ENCODE results near the gene APOC4.
"Not testable (repeated sequence)": the region's sequence is repeated elsewhere in the genome, so short reads cannot be mapped to it uniquely, and the experiment has no call there.

The APOC4 gene

DNA sequence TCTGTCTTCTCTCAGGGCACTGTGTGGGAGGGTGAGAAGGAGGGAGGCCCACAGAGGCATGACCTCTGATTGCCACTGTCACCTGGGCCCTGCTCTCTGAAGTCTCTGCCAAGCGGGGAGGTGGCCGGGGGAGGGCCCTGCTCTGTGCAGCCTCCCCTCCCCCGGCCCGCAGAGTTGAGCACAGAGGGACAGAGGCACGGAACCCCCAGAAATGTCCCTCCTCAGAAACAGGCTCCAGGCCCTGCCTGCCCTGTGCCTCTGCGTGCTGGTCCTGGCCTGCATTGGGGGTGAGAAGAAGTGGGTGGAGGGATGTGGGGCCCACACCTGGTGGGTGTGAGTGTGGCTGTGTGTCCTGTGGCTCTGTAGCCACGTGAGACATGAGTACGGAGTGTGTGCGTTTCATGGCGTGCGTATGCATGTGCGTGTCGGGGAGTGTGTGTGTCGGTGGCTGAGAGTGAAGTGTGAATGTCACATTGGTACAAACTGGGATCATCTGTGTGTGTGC is at the start of gene APOC4:
TSS of gene APOC4 (plus strand) at position 171 of the 505 bp plus-strand sequence. CDS start at position 212, 41 bp downstream.
- DNase-seq: no peak

DNA sequence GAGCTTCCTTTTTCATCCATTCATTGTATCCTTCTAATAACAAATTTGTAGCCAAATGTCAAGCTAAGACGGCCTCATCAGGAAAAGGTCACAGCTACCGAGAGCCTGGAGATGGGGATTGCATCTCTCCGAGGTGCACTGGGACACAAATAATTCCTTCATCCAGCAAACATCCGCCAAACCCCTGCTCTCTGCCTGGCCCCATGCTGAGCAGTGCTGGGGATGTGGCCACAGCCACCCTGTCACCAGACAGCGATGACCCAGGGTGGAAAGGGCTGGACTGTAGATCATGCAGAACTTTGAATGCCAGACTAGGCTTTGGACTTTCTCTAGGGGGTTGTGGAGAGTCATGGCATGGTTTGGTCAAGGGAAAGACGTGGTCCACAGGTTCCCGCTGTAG is 49.1 kb upstream of the APOC4 start:
- no peak for DNase-seq

DNA sequence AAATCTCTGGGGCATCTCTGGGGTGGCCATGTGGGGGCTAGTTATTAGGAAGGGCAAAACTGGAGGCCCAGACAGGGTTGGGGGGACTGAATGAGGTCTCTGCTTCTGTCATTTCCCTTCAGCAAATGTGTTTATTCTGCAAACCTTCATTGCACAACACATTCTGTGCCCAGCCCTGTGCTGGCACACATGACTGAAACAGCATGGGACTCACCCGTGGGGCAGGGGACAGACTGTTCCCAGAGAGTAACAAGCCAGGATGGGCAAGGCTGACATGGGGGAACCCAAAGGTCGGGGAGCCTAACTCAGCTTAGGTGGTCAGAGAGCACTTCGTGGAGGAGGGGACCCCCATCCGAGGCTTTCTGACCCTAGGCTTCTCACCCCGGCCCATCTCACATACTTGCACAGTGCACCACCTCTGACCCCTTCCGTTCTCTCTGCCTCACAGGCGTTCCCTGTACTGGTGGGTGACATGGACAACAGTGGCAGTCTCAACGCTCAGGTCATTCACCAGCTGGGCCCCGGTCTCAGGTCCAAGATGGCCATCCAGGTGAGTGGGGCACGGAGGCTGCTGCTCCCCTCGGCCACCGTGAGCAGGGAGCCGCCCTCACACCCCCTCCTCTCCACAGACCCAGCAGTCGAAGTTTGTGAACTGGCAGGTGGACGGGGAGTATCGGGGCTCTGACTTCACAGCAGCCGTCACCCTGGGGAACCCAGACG is 48.5 kb upstream of the APOC4 start:
- no peak for DNase-seq

GRCh38 chr19:44894052-44894400 is 48.0 kb upstream of the APOC4 start:
- DNase-seq: no peak

DNA sequence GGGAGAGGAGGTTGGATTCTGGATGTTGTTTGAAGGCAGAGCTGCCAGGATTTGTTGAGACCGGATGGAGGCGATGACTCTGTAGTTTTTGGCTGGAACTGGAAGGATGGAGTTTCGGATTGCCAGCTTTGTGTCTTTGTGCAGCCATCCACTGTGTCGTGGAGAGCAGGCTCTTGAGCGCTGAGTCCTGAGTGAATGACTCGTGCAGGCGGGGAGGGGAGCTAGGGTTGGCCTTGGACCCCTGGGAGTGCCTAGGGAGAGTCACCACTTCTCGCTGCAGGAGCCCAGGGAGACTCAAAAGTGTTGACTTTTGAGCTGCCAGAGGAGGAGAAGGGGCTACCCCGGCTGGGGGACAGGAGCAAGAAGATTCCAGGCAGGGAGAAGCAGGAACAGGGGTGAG is 47.1 kb upstream of the APOC4 start:
- DNase-seq: no peak

DNA sequence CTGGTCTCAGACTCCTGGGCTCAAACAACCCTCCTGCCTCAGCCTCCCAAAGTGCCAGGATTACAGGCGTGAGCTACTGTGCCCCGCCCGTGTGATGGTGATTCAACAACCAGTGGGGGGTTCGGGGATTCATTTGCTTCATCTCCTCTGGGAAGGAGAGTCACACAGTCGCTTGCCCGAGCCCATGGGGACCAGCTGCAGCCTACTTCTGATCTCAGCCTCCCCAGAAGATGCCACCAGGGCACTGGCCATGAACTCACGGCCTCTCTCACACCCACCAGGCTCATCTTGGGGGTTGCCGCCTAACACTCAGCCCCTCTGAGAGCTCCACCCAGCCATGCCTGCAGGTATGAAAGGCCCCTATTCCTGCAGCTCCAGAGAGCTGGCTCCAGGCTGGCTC is 44.2 kb upstream of the APOC4 start:
- DNase-seq: no peak

- no peak for DNase-seq
These were observed 41.5 kb upstream of the APOC4 start for GRCh38 chr19:44900328-44901244.

DNA sequence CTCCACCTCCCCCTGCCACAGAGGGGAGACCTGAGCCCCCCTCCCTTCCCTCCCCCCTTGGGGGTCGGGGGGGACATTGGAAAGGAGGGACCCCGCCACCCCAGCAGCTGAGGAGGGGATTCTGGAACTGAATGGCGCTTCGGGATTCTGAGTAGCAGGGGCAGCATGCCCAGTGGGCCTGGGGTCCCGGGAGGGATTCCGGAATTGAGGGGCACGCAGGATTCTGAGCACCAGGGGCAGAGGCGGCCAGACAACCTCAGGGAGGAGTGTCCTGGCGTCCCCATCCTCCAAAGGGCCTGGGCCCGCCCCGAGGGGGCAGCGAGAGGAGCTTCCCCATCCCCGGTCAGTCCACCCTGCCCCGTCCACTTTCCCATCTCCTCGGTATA is 38.8 kb upstream of the APOC4 start:
- no peak for DNase-seq

DNA sequence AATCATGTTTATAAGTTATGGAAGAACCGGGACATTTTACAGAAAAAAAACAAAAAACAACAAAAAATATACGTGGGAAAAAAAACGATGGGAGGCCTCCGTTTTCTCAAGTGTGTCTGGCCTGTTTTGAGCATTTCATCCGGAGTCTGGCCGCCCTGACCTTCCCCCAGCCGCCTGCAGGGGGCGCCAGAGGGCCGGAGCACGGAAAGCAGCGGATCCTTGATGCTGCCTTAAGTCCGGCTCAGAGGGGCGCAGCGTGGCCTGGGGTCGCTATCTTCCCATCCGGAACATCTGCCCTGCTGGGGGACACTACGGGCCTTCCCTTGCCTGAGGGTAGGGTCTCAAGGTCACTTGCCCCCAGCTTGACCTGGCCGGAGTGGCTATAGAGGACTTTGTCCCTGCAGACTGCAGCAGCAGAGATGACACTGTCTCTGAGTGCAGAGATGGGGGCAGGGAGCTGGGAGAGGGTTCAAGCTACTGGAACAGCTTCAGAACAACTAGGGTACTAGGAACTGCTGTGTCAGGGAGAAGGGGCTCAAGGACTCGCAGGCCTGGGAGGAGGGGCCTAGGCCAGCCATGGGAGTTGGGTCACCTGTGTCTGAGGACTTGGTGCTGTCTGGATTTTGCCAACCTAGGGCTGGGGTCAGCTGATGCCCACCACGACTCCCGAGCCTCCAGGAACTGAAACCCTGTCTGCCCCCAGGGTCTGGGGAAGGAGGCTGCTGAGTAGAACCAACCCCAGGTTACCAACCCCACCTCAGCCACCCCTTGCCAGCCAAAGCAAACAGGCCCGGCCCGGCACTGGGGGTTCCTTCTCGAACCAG is 38.2 kb upstream of the APOC4 start:
- DNase-seq: peak; percentile 91

DNA sequence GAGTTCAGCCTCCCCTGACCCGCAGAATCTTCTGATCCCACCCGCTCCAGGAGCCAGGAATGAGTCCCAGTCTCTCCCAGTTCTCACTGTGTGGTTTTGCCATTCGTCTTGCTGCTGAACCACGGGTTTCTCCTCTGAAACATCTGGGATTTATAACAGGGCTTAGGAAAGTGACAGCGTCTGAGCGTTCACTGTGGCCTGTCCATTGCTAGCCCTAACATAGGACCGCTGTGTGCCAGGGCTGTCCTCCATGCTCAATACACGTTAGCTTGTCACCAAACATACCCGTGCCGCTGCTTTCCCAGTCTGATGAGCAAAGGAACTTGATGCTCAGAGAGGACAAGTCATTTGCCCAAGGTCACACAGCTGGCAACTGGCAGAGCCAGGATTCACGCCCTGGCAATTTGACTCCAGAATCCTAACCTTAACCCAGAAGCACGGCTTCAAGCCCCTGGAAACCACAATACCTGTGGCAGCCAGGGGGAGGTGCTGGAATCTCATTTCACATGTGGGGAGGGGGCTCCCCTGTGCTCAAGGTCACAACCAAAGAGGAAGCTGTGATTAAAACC is 37.5 kb upstream of the APOC4 start:
- peak; percentile 63 for DNase-seq

DNA sequence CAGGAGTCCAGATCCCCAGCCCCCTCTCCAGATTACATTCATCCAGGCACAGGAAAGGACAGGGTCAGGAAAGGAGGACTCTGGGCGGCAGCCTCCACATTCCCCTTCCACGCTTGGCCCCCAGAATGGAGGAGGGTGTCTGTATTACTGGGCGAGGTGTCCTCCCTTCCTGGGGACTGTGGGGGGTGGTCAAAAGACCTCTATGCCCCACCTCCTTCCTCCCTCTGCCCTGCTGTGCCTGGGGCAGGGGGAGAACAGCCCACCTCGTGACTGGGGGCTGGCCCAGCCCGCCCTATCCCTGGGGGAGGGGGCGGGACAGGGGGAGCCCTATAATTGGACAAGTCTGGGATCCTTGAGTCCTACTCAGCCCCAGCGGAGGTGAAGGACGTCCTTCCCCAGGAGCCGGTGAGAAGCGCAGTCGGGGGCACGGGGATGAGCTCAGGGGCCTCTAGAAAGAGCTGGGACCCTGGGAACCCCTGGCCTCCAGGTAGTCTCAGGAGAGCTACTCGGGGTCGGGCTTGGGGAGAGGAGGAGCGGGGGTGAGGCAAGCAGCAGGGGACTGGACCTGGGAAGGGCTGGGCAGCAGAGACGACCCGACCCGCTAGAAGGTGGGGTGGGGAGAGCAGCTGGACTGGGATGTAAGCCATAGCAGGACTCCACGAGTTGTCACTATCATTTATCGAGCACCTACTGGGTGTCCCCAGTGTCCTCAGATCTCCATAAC is 36.4 kb upstream of the APOC4 start, which contains the start of gene APOE:
TSS of gene APOE (plus strand) at position 360 of the 724 bp plus-strand sequence. CDS start 829 bp downstream, outside the sequence.
- DNase-seq: peak; percentile 88

GRCh38 chr19:44907613-44908012 is 34.4 kb upstream of the APOC4 start:
- DNase-seq: no peak

DNA sequence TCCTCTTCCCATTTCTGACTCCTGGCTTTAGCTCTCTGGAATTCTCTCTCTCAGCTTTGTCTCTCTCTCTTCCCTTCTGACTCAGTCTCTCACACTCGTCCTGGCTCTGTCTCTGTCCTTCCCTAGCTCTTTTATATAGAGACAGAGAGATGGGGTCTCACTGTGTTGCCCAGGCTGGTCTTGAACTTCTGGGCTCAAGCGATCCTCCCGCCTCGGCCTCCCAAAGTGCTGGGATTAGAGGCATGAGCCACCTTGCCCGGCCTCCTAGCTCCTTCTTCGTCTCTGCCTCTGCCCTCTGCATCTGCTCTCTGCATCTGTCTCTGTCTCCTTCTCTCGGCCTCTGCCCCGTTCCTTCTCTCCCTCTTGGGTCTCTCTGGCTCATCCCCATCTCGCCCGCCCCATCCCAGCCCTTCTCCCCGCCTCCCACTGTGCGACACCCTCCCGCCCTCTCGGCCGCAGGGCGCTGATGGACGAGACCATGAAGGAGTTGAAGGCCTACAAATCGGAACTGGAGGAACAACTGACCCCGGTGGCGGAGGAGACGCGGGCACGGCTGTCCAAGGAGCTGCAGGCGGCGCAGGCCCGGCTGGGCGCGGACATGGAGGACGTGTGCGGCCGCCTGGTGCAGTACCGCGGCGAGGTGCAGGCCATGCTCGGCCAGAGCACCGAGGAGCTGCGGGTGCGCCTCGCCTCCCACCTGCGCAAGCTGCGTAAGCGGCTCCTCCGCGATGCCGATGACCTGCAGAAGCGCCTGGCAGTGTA is 33.8 kb upstream of the APOC4 start:
- DNase-seq: no peak

DNA sequence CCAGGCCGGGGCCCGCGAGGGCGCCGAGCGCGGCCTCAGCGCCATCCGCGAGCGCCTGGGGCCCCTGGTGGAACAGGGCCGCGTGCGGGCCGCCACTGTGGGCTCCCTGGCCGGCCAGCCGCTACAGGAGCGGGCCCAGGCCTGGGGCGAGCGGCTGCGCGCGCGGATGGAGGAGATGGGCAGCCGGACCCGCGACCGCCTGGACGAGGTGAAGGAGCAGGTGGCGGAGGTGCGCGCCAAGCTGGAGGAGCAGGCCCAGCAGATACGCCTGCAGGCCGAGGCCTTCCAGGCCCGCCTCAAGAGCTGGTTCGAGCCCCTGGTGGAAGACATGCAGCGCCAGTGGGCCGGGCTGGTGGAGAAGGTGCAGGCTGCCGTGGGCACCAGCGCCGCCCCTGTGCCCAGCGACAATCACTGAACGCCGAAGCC is 33.2 kb upstream of the APOC4 start:
- no peak for DNase-seq

DNA sequence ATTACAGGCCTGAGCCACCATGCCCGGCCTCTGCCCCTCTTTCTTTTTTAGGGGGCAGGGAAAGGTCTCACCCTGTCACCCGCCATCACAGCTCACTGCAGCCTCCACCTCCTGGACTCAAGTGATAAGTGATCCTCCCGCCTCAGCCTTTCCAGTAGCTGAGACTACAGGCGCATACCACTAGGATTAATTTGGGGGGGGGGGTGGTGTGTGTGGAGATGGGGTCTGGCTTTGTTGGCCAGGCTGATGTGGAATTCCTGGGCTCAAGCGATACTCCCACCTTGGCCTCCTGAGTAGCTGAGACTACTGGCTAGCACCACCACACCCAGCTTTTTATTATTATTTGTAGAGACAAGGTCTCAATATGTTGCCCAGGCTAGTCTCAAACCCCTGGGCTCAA is 32.3 kb upstream of the APOC4 start:
- peak; percentile 91 for DNase-seq

- DNase-seq: not testable (repeated sequence)
These were observed 30.1 kb upstream of the APOC4 start for GRCh38 chr19:44911896-44912295.

DNA sequence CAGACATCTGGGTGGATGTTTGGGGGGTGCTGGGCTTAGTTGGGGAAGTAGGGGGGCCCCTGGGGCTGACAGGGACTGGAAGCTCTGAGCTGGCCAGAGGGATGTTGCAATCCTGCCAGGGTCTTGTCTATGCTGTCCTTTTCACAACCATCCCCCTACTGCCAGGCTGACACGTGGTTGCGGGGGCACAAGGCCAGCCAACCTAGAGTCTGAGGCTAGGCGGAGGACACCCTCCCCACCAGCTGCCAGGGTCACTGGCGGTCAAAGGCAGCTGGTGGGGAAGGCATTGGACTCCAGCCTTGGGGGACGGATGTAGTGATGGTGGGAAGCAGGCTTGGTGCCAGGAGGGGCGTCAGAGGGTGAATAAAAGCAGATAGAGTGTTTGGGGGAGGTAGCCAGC is 29.2 kb upstream of the APOC4 start:
- DNase-seq: peak; percentile 61

GRCh38 chr19:44913512-44914432 is 28.3 kb upstream of the APOC4 start:
- peak; percentile 93 for DNase-seq

DNA sequence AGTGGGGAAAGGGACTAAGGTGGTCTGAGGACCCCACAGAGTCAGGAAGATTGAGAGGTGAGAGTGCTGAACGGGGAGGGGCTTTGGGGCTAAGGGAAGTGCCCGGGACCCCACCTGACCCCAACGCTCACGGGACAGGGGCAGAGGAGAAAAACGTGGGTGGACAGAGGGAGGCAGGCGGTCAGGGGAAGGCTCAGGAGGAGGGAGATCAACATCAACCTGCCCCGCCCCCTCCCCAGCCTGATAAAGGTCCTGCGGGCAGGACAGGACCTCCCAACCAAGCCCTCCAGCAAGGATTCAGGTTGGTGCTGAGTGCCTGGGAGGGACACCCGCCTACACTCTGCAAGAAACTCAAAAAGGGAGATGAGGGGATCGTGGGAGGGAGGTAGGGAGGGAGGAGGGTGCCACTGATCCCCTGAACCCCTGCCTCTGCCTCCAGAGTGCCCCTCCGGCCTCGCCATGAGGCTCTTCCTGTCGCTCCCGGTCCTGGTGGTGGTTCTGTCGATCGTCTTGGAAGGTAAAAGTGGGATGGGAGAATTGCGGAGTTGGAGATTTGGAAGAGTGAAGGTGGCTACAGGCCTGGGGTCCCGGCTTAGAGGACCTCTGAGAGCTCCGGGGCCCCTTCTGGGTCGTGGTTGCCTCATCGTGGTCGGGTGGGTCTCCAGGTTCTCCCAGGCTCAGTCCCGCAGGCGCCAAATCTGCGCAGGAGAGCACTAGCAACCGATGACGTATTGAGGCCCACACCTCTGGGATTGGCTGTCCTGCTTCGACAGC is 27.4 kb upstream of the APOC4 start, which contains the start of gene APOC1:
TSS of gene APOC1 (plus strand) at position 176 of the 774 bp plus-strand sequence. CDS start at position 460, 284 bp downstream.
- peak; percentile 97 for DNase-seq

Measured in OCI-M1 (cell line).